ENCODE data around the gene HNRNPA3. TPM values are rescaled to one million over a fixed set of nuclear protein-coding genes. Genes with fewer than 3 reads are reported as not detected.

Gene HNRNPA3
- polyA plus RNA-seq, 1 of the 3 experiments (the other 2 are of a cell fraction) = 102 TPM

GRCh38 chr2:177175917-177176668 lies 36.5 kb upstream of the HNRNPA3 start:
- no peak overlapping the region for H3K4me3 ChIP-seq (ENCODE audit: low read depth in 2 of 2, low read length in 1 of 2)
- no peak overlapping the region for H2AFZ ChIP-seq (ENCODE audit: low read depth)
- H3K9ac ChIP-seq = no peak overlapping the region
- H3K4me1 ChIP-seq (ENCODE audit: control insufficient read depth in 1 of 2, insufficient read depth in 2 of 2, low read depth in 1 of 2, low read length in 1 of 2) = no peaks in the 10 kb centered on the region
- no peaks in the 10 kb centered on the region for H3K36me3 ChIP-seq (replicated peaks in 1 of 2; ENCODE audit: control insufficient read depth in 1 of 2, insufficient read depth in 2 of 2, low read length in 1 of 2)
- 88% methylated on average over 7 of the region's 7 CpGs for WGBS (ENCODE audit: low lambda C conversion rate)
- H3K9me2 ChIP-seq = no peaks in the 10 kb centered on the region
- H3K9me3 ChIP-seq = no peaks in the 10 kb centered on the region
- POLR2A ChIA-PET = no interaction called here
- H3K4me2 ChIP-seq = no peak overlapping the region
- peaks cover 6% of the 10 kb centered on the region for H3F3A ChIP-seq (replicated peaks; ENCODE audit: insufficient read depth)
- H3K27me3 ChIP-seq (ENCODE audit: insufficient read depth) = no peaks in the 10 kb centered on the region
- DNase-seq = no peak
- no peak for TF ChIP-seq PBX3 (IDR thresholded peaks at IDR 0.05)
- TF ChIP-seq MAX (IDR thresholded peaks at IDR 0.05; ENCODE audit: low read depth) = no peak
- no peak for TF ChIP-seq RFX5 (IDR thresholded peaks at IDR 0.05; ENCODE audit: low read length)
- no peak for TF ChIP-seq RXRA (IDR thresholded peaks at IDR 0.05; ENCODE audit: borderline replicate concordance, low read depth)
- no peak for TF ChIP-seq EZH2phosphoT487 (IDR thresholded peaks at IDR 0.05; ENCODE audit: borderline replicate concordance, low read depth)
- TF ChIP-seq, protein P1, sequence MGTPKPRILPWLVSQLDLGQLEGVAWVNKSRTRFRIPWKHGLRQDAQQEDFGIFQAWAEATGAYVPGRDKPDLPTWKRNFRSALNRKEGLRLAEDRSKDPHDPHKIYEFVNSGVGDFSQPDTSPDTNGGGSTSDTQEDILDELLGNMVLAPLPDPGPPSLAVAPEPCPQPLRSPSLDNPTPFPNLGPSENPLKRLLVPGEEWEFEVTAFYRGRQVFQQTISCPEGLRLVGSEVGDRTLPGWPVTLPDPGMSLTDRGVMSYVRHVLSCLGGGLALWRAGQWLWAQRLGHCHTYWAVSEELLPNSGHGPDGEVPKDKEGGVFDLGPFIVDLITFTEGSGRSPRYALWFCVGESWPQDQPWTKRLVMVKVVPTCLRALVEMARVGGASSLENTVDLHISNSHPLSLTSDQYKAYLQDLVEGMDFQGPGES (IDR thresholded peaks at IDR 0.05; ENCODE audit: low read depth, low read length) = no peak
- TF ChIP-seq MEF2A (IDR thresholded peaks at IDR 0.05; ENCODE audit: borderline replicate concordance, low read depth) = no peak
- no peak for TF ChIP-seq TAF1 (IDR thresholded peaks at IDR 0.05; ENCODE audit: borderline replicate concordance, low read depth, low read length)
- CTCF ChIA-PET = interaction anchor here (1.0 to 5.3 kb wide), 5 partner anchors 12 to 549 kb away, joined by 3 to 34 read pairs (median 5); partner anchors contain the start of gene NFE2L2
- H3K79me2 ChIP-seq (ENCODE audit: insufficient read depth) = no peaks in the 10 kb centered on the region
- no peaks in the 10 kb centered on the region for H4K20me1 ChIP-seq (ENCODE audit: insufficient read depth)
- no peak overlapping the region for H3K27ac ChIP-seq (ENCODE audit: low read depth in 2 of 2, low read length in 1 of 2)

DNA sequence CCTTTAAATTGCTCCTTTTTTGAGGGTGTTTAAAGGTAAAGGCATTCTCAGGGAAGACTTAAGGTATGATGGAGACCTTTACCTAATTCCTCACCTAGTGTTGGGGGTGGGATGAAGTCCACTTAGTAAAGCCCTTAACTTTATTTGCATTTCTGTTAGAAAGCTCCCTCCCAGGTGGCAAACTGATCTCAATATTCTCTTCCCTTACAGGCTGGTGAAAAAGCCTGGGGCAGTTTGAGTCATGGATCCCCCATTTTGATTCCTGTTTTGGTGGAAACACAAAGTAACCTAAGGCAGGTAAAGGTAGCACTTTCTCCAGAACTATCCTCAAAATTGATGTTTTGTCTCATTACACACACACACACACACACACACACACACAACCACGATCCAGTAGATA lies 33.8 kb upstream of the HNRNPA3 start:
- no peak for DNase-seq
- ChIA-PET POLR2A (no interaction called here), CTCF (interaction anchor here (2.0 kb wide), 1 partner anchor 14 kb away, joined by 6 read pairs; no protein-coding TSS in a partner anchor)
- no peak for TF ChIP-seq EZH2phosphoT487 (IDR thresholded peaks at IDR 0.05; ENCODE audit: borderline replicate concordance, low read depth)
- H3K27ac ChIP-seq (ENCODE audit: low read depth in 2 of 2, low read length in 1 of 2) = no peak overlapping the region
- H2AFZ ChIP-seq (ENCODE audit: low read depth) = no peak overlapping the region
- H3F3A ChIP-seq (replicated peaks; ENCODE audit: insufficient read depth) = peaks cover 6% of the 10 kb centered on the region
- H3K27me3 ChIP-seq (ENCODE audit: insufficient read depth) = no peaks in the 10 kb centered on the region
- WGBS (ENCODE audit: low lambda C conversion rate) = 71% methylated on average over 1 of the region's 1 CpG
- no peaks in the 10 kb centered on the region for H3K9me3 ChIP-seq
- no peaks in the 10 kb centered on the region for H3K79me2 ChIP-seq (ENCODE audit: insufficient read depth)
- no peak overlapping the region for H3K4me2 ChIP-seq
- no peaks in the 10 kb centered on the region for H4K20me1 ChIP-seq (ENCODE audit: insufficient read depth)
- H3K9ac ChIP-seq = no peak overlapping the region
- H3K4me1 ChIP-seq (ENCODE audit: control insufficient read depth in 1 of 2, insufficient read depth in 2 of 2, low read depth in 1 of 2, low read length in 1 of 2) = no peaks in the 10 kb centered on the region
- no peak overlapping the region for H3K4me3 ChIP-seq (ENCODE audit: low read depth in 2 of 2, low read length in 1 of 2)
- H3K36me3 ChIP-seq (replicated peaks in 1 of 2; ENCODE audit: control insufficient read depth in 1 of 2, insufficient read depth in 2 of 2, low read length in 1 of 2) = no peaks in the 10 kb centered on the region
- H3K9me2 ChIP-seq = no peaks in the 10 kb centered on the region
